OCI-LY7 (cell line): ENCODE measurements around the gene CTCF. TPM values are rescaled to one million over a fixed set of nuclear protein-coding genes. Genes with fewer than 3 reads are reported as not detected.

Experiments used
- BruUV-seq: library from RNA; stranded (reverse); fragments of 400-500 nt; replicated peaks from 2 replicates; lab custom pipeline; 2021; lab: Mats Ljungman, UMichigan
- CTCF ChIA-PET: fragments of 300-600 bp; sonication (Branson Sonifier 250); formaldehyde crosslinking; loops from one replicate; lab custom pipeline; 2022; ENCODE audit warnings: antibody characterized with exemption; ENCODE audit not compliant: unreplicated experiment; lab: Charles Lee
- POLR2A ChIA-PET: fragments of 300-600 bp; sonication (Branson Sonifier 250); formaldehyde crosslinking; loops from one replicate; lab custom pipeline; 2022; ENCODE audit warnings: antibody characterized with exemption; lab: Charles Lee
- DNase-seq: peaks from one replicate; pipeline ENCODE4 v3.0.0-alpha.2; 2015; ENCODE audit warnings: low spot score
- H2AFZ ChIP-seq: fragments of 200-600 bp; sonication (generic), shearing (Covaris generic); 2 replicates; pipeline ENCODE4 v1.6.1; 2014; ENCODE audit warnings: mild to moderate bottlenecking, antibody characterized with exemption, low read length, moderate library complexity
- H3K27ac ChIP-seq: fragments of 200-600 bp; sonication (generic); 2 replicates; pipeline ENCODE4 v1.5.1; 2014; ENCODE audit warnings: mixed run types, low read depth, mild to moderate bottlenecking, moderate library complexity, low read length, inconsistent platforms; ENCODE audit not compliant: poor library complexity, severe bottlenecking
- H3K36me3 ChIP-seq: fragments of 200-600 bp; sonication (generic); 2 replicates; pipeline ENCODE4 v1.6.1; 2014; ENCODE audit warnings: mild to moderate bottlenecking, antibody characterized with exemption, low read length, moderate library complexity, mixed read lengths; ENCODE audit not compliant: insufficient read depth
- H3K4me1 ChIP-seq: fragments of 200-600 bp; sonication (generic); 2 replicates; pipeline ENCODE4 v1.5.1; 2014; ENCODE audit warnings: mild to moderate bottlenecking, low read length; ENCODE audit not compliant: insufficient read depth, poor library complexity, severe bottlenecking
- H3K4me2 ChIP-seq: fragments of 200-600 bp; sonication (generic); 2 replicates; pipeline ENCODE4 v1.6.1; 2014; ENCODE audit warnings: mild to moderate bottlenecking, low read length
- H3K4me3 ChIP-seq: fragments of 200-600 bp; sonication (generic); 2 replicates; pipeline ENCODE4 v1.5.1; 2014; ENCODE audit warnings: mild to moderate bottlenecking, low read depth, low read length; ENCODE audit not compliant: poor library complexity, severe bottlenecking
- H3K79me2 ChIP-seq: fragments of 200-600 bp; sonication (generic); 2 replicates; pipeline ENCODE4 v1.6.1; 2016; ENCODE audit warnings: low read depth, mild to moderate bottlenecking, low read length, moderate library complexity, mixed read lengths; ENCODE audit not compliant: insufficient read depth
- H3K9me2 ChIP-seq: fragments of 200-600 bp; sonication (generic); 2 replicates; pipeline ENCODE4 v1.6.1; 2016; ENCODE audit warnings: mild to moderate bottlenecking, low read length, mixed read lengths; ENCODE audit not compliant: insufficient read depth
- H3K9me3 ChIP-seq: fragments of 200-600 bp; sonication (generic); 2 replicates; pipeline ENCODE4 v1.6.1; 2014; ENCODE audit warnings: mild to moderate bottlenecking, mixed run types, low read length, mixed read lengths
- H4K20me1 ChIP-seq: fragments of 200-600 bp; sonication (generic); 2 replicates; pipeline ENCODE4 v1.6.1; 2014; ENCODE audit warnings: mild to moderate bottlenecking, antibody characterized with exemption, low read length, moderate library complexity, mixed read lengths; ENCODE audit not compliant: insufficient read depth
- CTCF ChIP-seq: fragments of 200-600 bp; sonication (generic); conservative IDR thresholded peaks from 2 replicates; pipeline ENCODE4 v1.5.1; 2014; ENCODE audit warnings: mild to moderate bottlenecking, antibody characterized with exemption, low read length, moderate library complexity, mixed read lengths
- EZH2phosphoT487 ChIP-seq: fragments of 200-600 bp; sonication (generic); IDR thresholded peaks from 2 replicates; pipeline ENCODE4 v1.6.1; 2018; ENCODE audit warnings: low read depth, borderline replicate concordance, mild to moderate bottlenecking, mixed run types, antibody characterized with exemption, low read length, moderate library complexity, mixed read lengths
- intact Hi-C: fragments of 100-400 bp; cut with micrococcal nuclease; formaldehyde crosslinking; loops from one replicate; pipeline ENCODE4 v1.10.0; 2022; ENCODE audit not compliant: unreplicated experiment
- total RNA-seq, 2 experiments: library from RNA; depleted of rRNA in 1 of 2; stranded (reverse); fragments of >200 nt in 1 of 2; shearing (Covaris generic) in 1 of 2; gene quantifications; 2 replicates each; pipeline ENCODE4 v1.2.3, GENCODE V29; 2014 to 2022

The CTCF gene
- total RNA-seq, 2 experiments from 2014 or later, result 70.6 to 83.5 TPM

DNA sequence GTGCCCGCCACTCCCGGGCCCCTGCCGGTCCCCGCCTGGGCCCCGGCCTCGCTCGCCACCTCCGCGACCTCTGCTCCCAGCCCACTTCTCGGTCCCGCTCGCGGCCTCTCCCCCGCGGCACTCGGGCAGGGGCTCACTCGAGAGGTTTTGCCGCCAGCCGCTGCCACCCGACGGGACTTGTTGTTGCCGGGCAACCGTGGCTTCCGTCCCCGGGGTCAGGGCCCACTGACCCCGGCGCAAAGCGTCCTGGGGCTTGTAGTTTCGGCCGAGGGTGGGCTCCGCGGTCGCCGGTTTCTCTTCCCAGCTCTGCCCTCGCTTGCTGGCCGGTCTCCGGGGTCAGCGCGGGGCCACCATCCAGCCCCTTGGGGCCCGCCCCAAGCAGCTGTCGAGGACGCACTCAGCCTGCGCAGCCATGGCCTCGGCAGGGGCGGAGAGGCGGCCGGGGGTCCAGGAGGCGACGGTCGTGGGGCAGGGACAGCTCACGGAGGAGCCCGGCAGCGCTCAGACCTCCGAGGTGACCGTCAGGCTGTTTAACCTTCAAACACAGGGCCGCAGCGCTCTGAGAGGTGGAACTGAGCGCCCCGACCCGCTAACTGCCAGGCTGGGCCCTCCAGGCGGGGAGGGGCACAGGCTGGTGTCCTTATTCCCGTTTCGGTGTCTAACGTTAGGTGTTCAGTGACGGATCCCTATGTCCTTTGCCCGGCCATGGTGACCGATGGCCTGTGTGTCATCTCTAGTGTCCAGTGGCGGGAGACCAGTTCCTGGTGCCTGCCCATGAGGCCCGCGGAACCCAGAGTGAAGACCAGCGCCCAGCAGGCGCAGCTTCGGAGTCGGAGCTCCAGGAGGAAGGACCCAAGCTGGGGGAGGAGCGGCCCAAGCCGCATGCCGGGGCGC, 104.5 kb downstream of the CTCF start, which contains the start of the genes C16orf86 and ENKD1:
TSS of gene C16orf86 (plus strand) at position 256 of the 894 bp plus-strand sequence. CDS start at position 413, 157 bp downstream.
TSS of gene ENKD1 (minus strand) at position 192 of the 894 bp plus-strand sequence. CDS start 308 bp downstream, outside the sequence.
- Histone ChIP-seq H2AFZ (peak within 1 kb of the TSS; percentile 60; the same call in 1 of the 2 replicates), H3K9me2 (no peaks in the 10 kb centered on the region), H3K4me1 (peaks cover 38% of the 10 kb centered on the region), H3K79me2 (no peaks in the 10 kb centered on the region), H3K9me3 (no peaks in the 10 kb centered on the region), H4K20me1 (no peaks in the 10 kb centered on the region), H3K36me3 (no peaks in the 10 kb centered on the region), H3K4me3 (peak within 1 kb of the TSS; percentile 69), H3K4me2 (peak within 1 kb of the TSS; percentile 93), H3K27ac (peak within 1 kb of the TSS; percentile 80)
- TF ChIP-seq EZH2phosphoT487 (no peak), CTCF (no peak)
- intact Hi-C loops, result no loop called here
- CTCF ChIA-PET, result interaction anchor here (0.5 to 2.3 kb wide), 6 partner anchors 22 to 178 kb away, joined by 3 to 9 read pairs (median 5); no protein-coding TSS in a partner anchor
- BruUV-seq, result no TSS peak
- peak; percentile 89 for DNase-seq
- POLR2A ChIA-PET, result interaction anchor here (0.6 to 1.6 kb wide), 5 partner anchors 22 to 146 kb away, joined by 3 to 6 read pairs (median 3); partner anchors contain the start of gene CARMIL2

- POLR2A ChIA-PET, result interaction anchor here (0.6 to 1.6 kb wide), 6 partner anchors 23 to 198 kb away, joined by 3 to 6 read pairs (median 4); partner anchors contain the start of gene CARMIL2
- TF ChIP-seq EZH2phosphoT487 (no peak), CTCF (no peak)
Measured at GRCh38 chr16:67667453-67667816, 105.1 kb downstream of the CTCF start.

More at GRCh38 chr16:67667453-67667816, 105.1 kb downstream of the CTCF start:
- intact Hi-C loops, result no loop called here
- no TSS peak for BruUV-seq
- Histone ChIP-seq H3K9me2 (no peaks in the 10 kb centered on the region), H3K36me3 (no peaks in the 10 kb centered on the region), H3K27ac (peak overlapping the region; percentile 80), H3K79me2 (no peaks in the 10 kb centered on the region), H3K4me1 (peaks cover 38% of the 10 kb centered on the region), H3K4me3 (peak overlapping the region; percentile 69), H4K20me1 (no peaks in the 10 kb centered on the region), H2AFZ (peak overlapping the region; percentile 60; the same call in 1 of the 2 replicates), H3K9me3 (no peaks in the 10 kb centered on the region), H3K4me2 (peak overlapping the region; percentile 93)
- CTCF ChIA-PET, result interaction anchor here (0.7 to 2.3 kb wide), 5 partner anchors 104 to 178 kb away, joined by 3 to 9 read pairs (median 6); no protein-coding TSS in a partner anchor
- DNase-seq, result no peak
